ENCODE measurements around the gene ALKBH8. TPM values are rescaled to one million over a fixed set of nuclear protein-coding genes. Genes with fewer than 3 reads are reported as not detected.
"Not testable (repeated sequence)": the region's sequence is repeated elsewhere in the genome, so short reads cannot be mapped to it uniquely, and the experiment has no call there.

Gene ALKBH8
- total and polyA plus RNA-seq, 2 of the 8 experiments (the other 6 are each of a cell fraction or from before 2014, with no cell fraction given) = 3.6 to 11.9 TPM

GRCh38 chr11:107466275-107466866, 99.2 kb downstream of the ALKBH8 start:
- FAIRE-seq; H3K23ac ChIP-seq (ENCODE audit: insufficient read length); DNase-seq (ENCODE audit: low read depth in 1 of 2, low spot score in 2 of 2); H3K14ac ChIP-seq (ENCODE audit: insufficient read length); H3K27ac ChIP-seq (ENCODE audit: low read depth, low read length); H4K8ac ChIP-seq (ENCODE audit: extremely low read depth, insufficient read depth, low read length); H2BK120ac ChIP-seq (replicated peaks; ENCODE audit: low read depth, low read length); H4K20me1 ChIP-seq (replicated peaks in 1 of 2; ENCODE audit: control insufficient read depth in 1 of 2, insufficient read depth in 2 of 2, low read length in 2 of 2); H3K56ac ChIP-seq (replicated peaks; ENCODE audit: insufficient read length, low read depth, low read length); H2BK5ac ChIP-seq (ENCODE audit: low read depth, low read length); H2AK5ac ChIP-seq (ENCODE audit: low read depth, low read length); H3K79me1 ChIP-seq (ENCODE audit: low read depth, low read length); H3K9me3 ChIP-seq (ENCODE audit: insufficient read depth in 2 of 2, low read depth in 1 of 2, low read length in 1 of 2); H4K5ac ChIP-seq (ENCODE audit: insufficient read length, low read depth, low read length); H2BK20ac ChIP-seq (ENCODE audit: low read length); H2BK15ac ChIP-seq (ENCODE audit: low read length); CTCF ChIA-PET (ENCODE audit: partially characterized antibody); H3K36me3 ChIP-seq (ENCODE audit: control insufficient read depth in 2 of 4, insufficient read depth in 4 of 4, low read length in 3 of 4); H3K4me1 ChIP-seq (replicated peaks in 1 of 4; ENCODE audit: control insufficient read depth in 3 of 4, insufficient read depth in 4 of 4, low read length in 3 of 4); H3K9ac ChIP-seq (replicated peaks in 1 of 4; ENCODE audit: extremely low read depth in 1 of 4, low read depth in 3 of 4, low read length in 3 of 4); H3K18ac ChIP-seq (ENCODE audit: extremely low read depth, low read length); H3K79me2 ChIP-seq (ENCODE audit: control insufficient read depth in 1 of 2, insufficient read depth in 2 of 2, low read length in 2 of 2); H2AFZ ChIP-seq (ENCODE audit: low read length); H2BK12ac ChIP-seq (ENCODE audit: low read depth, low read length); H3K4me2 ChIP-seq (ENCODE audit: insufficient read depth in 1 of 2, low read depth in 2 of 2, low read length in 2 of 2); H3K4me3 ChIP-seq (ENCODE audit: extremely low read depth in 1 of 4, insufficient read depth in 2 of 4, low read depth in 3 of 4, low read length in 4 of 4); H4K91ac ChIP-seq (replicated peaks; ENCODE audit: insufficient read length, low read length); H3K4ac ChIP-seq (replicated peaks; ENCODE audit: insufficient read length, low read depth, low read length); H3K23me2 ChIP-seq (ENCODE audit: low read depth, low read length); H3K27me3 ChIP-seq (replicated peaks in 1 of 4; ENCODE audit: control insufficient read depth in 3 of 4, extremely low read depth in 1 of 4, insufficient read depth in 3 of 4, low read length in 3 of 4): not testable (repeated sequence)
- POLR2A ChIA-PET (ENCODE audit: partially characterized antibody) = interaction anchor here (1.5 kb wide), 1 partner anchor 9 kb away, joined by 5 read pairs; the partner anchor contains the start of gene CWF19L2
- 77% methylated on average over 10 of the region's 10 CpGs; no CpG with 5 or more reads in 1 of the 2 experiments for WGBS, 2 experiments (ENCODE audit: extremely low coverage in 1 of 2, insufficient coverage in 1 of 2, insufficient read length in 1 of 2, insufficient replicate concordance in 2 of 2, low coverage in 1 of 2, low lambda C conversion rate in 2 of 2, missing lambda C conversion rate in 1 of 2)
